Stimulated activated CD8-positive, alpha-beta memory T cell treated with anti-CD3 and anti-CD28 coated beads, Interleukin-4, amount 100 ng/mL, for 4 hours (primary cell): ENCODE data around the gene MAP2K6.
"Not testable (repeated sequence)": the region's sequence is repeated elsewhere in the genome, so short reads cannot be mapped to it uniquely, and the experiment has no call there.

Experiments
- DNase-seq, 2 donors: peaks; one replicate each; pipeline ENCODE4 v3.0.0-alpha.2; 2020; ENCODE audit warnings: low read depth in 2 of 2, low spot score in 1 of 2

MAP2K6 gene

DNA sequence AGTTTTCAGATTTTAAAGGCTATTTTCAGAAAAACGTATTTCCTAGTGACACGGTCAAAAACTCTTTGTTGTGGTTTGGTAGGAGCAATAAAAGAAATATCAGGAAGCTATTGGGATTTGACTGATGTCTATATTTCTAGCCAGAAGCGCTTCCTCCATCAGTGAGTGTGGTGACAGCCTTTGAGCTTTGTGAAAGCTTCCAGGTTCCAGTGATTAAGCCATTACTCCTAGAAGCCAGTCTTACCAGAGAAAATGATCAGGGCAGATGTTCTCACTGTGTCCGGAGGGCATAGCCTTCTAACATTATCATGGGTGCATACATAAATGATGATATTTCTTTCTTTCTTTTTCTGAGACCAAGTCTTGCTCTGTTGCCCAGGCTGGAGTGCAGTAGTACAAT is 39.6 kb downstream of the MAP2K6 start:
- DNase-seq = no peak

DNA sequence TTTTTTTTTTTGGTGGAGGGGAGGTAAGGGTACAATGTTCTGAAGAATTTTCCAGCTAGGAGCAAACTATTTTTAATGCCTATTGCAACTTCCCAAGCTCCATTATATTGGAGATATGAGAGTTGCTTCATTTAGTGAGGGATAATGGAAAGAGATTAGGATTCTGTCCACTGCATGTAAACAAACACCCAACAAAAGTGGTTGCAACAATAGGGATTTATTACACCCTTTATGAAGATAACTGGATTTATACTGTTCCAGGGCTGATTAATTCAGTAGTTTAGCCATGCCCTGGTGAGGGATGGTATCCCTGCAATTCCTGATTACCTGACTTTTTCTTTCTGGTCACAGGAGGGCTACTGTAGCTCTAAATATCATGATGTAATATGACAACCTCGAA is 40.5 kb downstream of the MAP2K6 start:
- no peak for DNase-seq

DNA sequence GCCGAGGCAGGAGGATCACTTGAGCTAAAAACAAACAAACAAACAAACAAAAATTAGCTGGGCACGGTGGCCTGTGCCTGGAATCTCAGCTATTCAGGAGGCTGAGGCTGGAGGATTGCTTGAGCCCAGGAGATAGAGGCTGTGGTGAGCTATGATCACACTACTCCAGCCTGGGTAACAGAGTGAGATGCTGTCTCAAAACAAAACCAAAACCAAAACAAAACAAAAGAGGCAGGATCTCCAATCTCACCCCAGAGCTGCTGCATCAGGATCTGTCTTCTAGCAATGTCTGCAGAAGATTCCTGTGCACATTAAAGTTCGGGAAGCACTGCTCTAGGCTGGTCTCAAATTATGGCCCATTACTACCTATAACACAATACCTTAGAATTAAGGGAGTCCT is 43.1 kb downstream of the MAP2K6 start:
- DNase-seq = no peak

DNA sequence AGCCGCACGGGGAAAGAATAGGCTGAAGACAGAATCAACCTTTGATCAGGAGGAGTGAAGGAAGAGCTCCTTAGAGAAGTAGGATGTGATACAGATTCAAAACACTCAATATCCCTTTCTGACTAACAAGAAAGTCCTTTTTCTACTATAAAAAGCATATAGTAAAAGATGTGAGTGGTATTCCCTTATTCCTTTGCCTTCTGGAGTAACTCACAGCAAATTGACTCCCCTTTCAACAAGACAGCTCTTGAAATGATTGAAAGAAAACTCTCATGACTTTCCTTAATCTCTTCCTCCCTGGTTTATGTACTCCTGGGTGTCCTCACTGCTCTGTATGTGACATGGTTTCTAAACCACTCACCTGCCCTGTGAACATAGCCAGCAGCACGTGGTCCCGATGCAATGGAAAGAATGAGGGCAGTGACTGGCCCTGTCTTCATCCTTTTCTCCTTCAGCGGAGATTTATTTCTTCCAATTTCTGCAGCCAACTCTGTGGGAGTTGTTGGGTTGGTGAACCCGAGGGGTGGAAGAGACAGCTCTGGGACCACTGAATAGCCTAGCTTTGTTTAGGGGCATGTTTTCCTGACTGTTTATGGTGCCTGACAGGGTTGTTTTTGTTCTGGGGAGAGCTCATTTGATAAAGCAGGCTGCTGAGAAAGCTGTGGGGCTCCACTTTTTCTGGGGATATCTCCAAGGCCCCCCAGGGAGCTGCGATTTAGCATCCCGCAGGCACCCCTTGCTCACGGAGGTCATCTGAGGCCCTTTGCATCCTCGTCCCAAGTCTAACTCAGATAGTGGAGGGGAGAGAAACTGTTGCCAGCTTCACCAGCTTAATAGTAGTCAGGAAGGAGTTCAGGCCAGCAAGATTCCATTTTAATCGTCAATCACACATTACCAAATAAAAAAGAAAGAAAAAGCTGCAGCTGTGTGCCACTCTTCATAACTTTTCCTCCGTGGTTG is 46.7 kb downstream of the MAP2K6 start:
- no peak for DNase-seq

DNA sequence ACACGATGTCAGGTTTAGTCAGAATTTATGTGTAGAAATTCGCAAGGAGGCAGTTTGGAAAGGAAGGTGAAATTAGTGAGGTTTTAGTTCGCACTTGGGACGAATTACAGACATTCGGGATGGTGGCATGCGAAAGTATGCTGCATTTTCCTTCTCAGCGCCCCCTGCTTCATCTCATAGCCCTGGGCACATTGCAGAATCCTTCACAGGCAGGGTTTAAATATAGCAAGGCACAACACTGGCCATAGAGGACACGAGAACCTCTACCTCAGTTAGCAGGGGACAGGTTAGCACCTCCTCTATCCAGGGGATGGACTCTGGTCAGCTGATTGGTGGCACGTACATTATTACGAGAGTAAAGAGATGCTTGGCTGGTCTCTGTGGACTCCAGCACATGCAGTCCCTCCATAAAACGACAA is 47.5 kb downstream of the MAP2K6 start:
- DNase-seq = no peak

DNA sequence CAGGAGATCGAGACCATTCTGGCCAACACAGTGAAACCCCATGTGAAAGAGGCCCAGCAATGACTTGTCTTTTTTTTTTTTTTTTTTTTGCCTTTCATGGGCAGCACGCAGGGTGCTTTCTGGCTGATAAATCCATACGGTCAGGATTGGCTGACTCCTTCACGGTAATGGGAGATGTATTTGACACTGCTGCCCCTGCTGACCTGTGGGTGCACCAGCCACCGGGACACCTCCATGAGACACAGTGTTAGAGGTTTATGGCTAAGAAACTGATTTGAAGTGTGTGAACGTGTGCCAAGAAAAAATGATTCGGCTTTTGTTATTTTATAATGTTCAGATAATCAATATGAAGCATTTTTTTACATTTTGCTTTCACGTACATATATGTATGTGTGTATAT is 48.4 kb downstream of the MAP2K6 start:
- no peak for DNase-seq

DNA sequence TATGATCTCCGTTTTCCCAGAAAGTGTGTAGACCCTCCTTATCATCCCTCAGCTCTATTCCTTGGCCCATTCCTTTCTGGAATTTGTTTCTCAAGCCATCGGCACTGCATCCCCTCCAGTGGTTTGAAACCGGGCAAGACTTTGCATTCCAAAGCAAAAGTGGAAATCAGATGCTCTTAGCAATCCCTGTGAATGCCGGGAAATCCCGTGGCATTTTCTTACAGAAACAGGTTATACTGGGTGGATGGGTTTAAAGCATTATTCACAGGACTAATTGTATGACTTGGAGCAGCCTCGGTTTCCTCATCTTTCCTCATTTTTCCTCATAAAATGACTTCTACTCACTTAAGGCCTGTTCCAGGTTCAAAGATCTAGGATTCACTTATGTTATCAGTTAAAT is 52.0 kb downstream of the MAP2K6 start:
- DNase-seq = no peak

DNA sequence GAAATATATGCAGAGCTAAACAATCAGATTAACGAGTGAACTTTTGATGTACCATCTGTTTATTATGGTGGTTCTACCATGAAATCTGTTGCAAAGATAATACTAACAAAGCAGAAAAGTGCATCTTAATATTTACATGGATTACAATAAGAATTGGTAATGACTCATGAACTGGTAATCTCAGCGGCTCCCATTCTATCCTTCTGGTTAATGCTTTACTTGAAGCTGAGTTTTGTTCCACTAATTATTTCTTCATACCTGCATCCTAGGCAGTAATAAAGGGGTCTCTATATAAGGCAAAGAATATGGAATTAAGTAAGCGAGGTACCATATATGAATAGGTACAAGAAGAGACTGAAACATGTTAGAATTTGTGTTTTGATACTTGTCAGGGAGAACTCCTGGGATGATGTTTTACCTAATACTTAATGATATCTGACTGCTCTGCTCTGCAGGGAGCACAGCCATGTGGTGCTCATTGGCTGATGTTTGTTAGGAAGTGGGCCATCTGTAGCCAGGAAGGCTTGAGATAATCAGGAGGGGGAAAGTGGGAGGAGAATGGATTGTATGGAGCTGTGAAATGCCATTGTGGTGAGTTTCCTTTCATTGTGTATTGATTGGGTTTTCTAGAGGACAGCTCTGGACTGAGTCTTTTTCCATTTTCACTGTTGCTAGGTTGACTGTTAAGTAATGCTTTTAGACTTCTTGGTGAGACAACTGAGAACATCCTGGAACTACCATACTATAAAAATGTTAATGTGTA is 52.6 kb downstream of the MAP2K6 start:
- no peak for DNase-seq

DNA sequence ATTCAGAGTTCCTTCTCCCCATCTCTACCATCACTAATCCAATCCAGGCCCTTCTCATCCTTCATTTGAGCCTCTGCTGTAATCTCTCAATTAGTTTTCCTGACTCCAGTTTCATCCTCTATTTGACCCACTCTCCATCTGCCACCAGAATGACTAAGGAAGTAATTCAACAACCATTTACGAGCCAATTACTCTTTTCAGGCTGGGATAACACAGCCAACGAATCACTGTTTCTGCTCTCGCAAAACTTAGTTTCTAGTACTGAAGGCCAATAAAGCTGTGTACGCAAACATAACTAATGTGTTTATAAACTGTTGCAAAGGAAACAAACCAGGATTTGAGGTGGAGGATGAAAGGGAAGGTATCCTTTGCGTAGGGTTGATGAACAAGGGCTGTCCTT is 53.7 kb downstream of the MAP2K6 start:
- no peak for DNase-seq

DNA sequence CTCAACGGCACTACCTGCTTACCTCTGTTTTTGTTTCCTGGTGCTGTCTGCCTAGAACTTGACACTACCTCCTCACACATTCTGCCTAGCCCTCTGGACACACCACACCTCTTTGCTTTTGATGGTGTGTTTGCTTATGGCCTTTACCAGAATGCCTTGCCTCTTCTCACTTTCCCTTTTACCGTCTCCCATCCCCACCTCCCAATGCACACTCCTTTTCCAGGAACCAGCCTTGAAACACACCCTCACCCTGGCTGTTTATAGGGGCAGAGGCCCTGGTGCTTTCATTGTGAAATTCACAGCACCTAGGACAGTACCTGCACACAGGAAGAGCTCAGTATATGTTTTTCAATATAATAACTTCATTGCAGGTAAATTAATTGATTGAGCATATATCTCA is 56.2 kb downstream of the MAP2K6 start:
- no peak for DNase-seq

DNA sequence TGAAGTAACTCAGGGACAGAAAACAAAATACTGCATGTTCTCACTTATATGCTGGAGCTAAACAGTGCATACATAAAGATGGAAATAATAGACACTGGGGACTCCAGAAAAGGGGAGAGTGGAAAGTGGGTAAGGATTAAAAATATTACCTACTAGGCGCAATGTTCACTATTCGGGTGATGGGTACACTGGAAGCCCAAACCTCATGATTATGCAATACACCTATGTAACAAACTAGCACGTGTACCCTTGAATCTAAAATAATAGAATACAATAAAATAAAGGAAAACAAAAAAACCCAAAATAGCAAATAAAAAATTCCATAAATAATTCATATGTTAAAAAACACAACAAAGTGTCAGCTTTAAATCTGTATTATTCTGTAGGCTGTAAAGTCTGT is 56.9 kb downstream of the MAP2K6 start:
- DNase-seq = no peak

DNA sequence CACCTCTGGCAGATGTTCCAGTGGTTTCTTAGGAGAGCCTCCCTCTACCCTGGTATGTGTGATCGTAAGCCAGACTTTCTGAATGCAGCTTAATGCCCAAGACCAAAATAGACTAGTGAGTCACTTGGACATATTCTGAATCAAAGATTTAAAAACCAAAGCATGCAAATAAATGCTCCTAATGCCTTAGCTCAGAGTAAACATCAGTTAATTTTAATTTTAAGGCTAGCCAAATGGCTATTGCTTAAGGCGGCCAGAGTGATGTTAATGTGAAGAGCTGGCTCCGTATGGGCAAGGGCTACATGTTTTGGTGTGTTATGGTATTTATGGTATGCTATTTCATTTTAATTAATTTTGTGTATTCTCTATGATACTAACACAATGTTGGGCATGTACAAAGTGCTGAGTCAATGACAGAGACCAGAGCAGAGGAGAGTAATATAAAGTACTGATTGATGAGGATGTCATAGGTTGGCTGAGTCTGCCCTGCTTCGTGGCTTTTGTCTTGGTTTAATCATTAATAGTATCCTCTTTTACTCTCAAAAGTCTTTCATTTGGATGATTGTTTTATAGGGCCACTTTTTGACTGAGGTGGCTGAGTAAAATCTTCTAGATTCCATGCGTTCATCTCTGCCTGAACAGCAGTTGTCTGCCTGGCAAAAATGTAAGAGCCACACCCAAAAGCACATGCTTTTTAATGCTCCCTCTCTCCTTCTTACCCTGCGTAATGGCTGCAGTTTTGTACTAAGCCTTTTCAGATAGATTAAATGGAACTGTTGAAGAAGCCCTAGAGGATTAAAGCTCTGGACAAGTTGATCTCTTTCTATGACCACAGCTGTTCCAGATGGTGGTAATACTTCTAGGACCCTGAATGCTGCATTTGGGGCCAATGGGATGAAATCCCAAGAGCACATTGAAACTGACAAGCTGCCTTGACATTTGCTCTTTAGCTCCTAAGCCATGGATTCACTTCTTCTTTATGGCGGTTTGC is 59.6 kb downstream of the MAP2K6 start:
- DNase-seq = no peak

DNA sequence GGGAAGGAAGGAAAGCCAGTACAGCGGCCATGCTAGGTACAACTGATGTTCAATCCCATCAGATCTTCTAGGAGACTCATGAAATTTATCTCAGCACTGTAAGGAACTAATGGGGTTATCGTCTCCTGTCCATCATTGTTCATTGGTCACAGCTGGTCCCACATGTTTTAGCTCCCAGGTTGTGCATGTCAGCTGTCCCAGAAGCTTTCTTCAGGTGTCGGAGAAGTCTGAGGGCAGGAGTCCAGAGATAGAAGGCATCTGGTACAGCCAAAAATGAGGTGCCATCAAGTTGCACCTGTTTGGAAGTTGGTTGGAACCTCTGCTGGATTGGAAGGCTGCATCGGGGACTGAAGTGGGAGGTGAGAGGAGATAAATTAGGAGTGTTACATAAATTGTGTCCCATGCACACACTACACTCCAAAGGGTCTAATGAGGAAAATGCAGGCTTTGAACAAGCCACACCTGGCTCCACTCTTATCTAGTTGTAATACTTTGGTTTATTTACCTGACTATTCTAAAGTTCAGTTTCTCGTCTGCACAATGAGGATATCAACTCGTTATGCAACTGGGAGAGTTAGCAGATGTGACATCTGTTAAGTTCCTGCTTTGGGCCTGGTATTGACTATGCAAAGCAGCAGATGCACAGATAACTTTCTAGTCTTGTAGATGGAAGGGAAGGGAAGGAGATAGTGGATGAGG is 62.9 kb downstream of the MAP2K6 start:
- DNase-seq = no peak

DNA sequence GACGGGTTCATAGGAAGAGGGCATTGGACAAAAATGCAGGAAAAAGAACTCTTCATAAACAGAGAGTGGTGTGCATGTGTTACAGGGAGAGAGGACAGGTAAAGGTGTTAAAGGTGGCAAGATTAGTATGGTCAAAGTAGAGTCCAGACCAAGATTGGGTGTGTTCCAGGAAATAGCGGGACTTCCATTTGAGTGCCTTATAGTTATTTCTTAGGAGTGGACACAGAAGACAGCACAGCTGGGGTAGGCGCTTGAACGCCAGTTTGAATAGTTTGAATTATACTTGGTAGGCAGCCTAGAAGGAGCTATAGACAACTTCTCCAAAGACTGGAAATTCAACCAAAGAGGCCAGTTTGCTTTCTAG is 63.4 kb downstream of the MAP2K6 start:
- no peak for DNase-seq

DNA sequence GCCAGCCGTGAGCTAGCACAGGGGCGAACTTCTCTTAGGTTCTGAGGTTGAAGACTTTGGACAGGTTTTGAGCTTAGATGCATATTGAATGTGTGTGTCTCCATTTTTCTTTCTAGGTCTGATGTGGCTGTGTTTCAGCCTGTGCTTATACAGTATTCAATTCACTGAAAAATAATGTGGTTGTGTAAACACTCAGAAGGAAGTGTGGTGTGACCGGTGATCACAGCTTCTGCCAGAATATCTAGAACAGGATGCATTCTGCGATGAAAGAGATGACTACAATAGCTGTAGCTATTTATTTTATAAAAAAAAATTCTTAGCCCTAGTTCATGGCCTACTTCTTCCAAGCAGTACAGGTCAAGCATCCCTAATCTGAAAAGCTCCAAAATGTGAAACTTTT is 64.4 kb downstream of the MAP2K6 start:
- no peak for DNase-seq

DNA sequence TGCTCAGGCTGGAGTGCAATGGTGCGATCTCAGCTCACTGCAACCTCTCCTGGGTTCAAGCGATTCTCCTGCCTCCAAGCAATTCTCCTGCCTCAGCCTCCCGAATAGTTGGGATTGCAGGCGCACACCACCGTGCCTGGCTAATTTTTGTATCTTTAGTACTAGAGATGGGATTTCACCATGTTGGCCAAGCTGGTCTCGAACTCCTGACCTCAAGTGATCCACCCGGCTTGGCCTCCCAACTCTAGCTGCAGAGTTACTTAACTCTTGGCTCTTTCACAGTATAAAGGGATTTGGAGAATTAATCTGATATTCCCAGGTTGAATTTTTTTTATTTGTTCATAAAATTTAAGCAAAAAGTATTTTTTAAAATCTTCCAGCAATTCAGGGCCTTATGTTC is 65.3 kb downstream of the MAP2K6 start:
- DNase-seq = not testable (repeated sequence)

DNA sequence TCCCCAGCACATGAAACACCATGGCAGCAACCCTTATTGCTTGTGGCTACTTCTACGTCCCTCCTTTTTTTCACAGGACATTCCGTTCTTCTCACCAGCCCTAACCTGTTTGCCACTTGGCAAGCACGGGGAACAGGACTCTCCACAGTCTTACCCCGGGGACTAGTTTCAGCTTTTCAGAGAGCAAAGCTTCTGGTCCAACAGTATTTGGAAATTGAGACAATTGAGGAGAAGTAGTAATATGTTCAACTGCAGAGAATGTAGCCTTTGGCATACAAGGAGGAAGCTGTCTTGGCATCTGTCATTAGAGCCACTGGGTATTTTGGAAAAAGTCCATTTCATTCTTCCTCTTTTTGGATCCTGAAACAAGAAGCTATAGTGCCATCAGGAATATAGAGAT is 65.7 kb downstream of the MAP2K6 start:
- DNase-seq = no peak

DNA sequence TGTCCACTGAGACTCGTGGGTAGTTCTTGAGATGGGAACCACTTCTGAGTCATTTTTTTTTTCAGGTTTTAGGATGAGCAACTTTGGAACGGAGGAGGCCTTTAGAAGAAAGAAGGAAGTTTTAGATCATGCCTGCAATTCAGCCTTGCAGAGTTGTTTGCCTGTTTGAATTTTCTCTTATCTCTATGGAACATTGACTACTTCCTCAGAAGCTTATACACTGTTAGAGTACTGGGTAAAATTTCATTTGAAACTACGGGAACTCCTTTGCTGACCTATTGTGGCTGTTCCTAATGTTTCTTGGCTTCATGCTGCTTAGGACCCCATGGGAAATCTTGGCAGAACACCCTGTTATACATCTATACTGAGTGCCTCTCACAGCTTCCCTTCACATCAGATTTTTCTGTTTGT is 70.8 kb downstream of the MAP2K6 start:
- DNase-seq = no peak

DNA sequence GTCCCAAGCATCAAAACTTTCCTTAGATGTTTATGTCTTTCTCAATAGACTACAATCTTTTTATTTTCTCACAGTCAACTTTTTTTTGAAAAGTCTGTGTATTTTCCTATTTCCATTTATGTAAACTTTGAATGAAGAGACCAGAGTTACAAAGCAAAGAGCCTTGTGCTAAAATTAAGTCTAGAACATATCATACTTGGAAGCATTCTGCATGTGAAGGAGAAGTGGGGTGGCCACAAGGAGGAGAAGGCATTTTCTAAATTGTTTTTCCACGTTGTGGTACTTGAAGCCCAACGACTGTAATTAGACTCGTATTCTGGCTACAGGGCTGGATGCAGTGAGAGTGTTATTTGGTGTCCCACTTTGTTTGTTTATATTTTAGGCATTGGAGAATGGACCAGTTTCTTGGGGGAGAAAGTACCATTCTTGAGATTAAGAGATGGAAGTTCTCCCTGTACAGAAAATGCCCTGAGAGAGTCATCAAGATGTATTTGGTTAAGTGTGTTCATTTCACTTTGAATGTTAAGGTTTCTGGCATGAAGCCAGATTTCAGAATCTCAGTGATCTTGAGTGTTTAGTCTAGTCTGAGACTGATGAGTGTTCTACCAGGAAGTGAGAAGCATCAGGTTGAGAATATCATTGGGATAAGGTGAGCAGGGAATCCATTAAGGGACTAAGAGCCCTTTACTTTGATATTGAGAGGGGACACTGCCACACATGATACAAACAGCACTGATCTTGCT is 71.6 kb downstream of the MAP2K6 start:
- DNase-seq = no peak
